Measurements from ENCODE around the gene NUP107.

The NUP107 gene

DNA sequence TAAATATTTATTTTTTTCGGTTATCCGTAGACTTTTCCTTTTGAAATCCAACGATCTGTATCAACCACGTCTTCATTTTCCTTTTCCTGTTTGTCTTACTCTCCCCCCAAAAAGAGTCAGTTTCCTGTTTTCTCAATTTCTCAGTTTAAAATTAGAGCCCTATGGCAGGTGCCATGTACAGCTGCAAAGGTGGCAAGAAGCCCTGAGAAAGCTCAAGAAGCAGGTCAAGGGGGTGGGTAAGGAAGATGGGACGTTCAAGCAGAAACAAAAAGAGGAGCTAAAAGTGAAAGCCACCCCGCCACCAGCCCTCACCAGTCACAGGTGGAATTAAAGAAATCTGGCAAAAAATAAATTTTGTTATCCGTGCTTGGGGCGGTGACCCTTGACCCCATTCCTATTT lies 85.9 kb downstream of the NUP107 start:
- no peak for DNase-seq

DNA sequence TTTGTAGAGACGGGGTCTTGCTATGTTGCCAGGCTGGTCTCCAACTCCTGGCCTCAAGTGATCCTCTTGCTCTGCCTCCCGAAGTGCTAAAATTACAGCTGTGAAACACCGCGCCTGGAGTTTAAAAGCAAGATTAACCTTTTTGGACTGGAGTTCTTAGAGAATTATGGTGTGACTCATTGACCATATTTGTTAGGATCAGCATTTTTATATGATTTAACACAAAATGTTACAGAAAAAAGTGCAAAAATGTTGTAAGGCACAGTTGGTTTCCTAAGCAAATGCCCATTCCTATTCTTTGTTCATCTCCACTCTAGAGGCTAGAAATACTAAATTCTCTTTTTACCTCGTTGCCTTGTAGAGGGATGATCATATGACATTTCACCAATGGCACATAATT lies 86.8 kb downstream of the NUP107 start:
- no peak for DNase-seq

DNA sequence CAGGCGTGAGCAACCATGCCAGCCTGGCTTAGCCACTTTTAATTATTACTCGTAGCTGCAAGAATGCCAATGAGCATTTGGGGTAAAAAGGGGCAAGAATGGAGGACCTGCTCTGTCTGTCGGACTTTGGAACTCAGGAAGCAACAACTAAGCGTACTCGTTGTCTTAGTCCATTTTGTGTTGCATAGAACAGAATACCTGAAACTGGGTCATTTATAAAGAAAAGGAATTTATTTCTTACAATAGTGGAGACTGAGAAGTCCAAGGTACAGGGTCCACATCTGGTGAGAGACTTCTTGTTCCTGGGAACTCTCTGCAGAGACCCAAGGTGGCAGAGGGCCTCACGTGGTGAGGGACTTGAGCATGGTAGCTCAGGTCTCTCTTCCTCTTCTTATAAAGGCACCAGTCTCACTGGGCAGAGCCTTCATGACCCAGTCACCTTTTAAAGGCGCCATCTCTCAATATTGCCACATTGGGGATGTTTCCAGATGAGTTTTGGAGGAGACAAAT lies 88.4 kb downstream of the NUP107 start:
- DNase-seq: no peak

DNA sequence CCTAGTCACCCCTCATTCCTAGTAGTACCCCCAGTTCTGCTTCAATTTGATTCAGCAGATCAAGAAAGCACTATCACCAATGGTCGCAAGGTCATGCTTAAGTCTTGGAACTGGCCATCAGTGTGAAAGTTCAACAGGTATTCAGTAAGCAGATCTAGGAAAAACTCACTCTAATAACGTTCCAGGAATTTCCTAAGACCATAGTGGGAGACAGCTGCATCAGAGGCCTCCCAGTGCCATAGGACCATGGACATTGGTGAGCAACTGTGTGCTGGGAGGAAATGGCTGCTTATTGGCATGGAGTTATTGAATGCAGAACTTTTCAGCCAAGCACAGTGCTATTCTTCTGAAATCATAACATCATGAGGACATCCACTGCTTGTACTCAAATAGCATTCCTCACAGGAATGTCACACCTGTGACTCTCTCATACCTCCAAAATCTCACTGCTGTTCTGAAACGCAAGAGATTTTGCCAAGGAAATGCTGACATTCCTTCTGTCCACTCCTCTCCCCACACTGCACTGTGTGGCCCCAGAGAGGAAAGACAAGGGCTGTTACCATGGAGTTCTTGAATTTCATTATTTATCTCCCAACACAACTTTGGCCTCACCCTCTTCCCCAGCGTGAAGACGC lies 90.3 kb downstream of the NUP107 start:
- no peak for DNase-seq

DNA sequence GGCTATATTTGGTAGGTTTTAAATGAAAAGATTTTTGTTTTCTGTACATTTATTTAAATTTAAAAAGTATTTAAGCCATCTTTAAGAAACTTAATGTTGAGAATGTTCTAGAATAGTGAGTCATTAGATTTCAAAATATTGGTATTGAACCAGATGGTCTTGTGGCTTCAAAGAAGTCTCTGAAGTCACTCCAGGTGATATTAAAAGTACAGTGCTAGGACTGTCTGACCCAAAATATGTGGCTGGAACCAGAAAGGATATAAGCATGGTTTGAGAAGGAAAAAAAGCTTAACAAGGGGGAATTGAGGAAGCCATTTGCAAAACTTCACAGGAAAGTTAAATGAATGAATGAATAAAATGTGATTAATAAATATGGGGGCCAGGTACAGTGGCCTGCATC lies 92.5 kb downstream of the NUP107 start:
- no peak for DNase-seq

DNA sequence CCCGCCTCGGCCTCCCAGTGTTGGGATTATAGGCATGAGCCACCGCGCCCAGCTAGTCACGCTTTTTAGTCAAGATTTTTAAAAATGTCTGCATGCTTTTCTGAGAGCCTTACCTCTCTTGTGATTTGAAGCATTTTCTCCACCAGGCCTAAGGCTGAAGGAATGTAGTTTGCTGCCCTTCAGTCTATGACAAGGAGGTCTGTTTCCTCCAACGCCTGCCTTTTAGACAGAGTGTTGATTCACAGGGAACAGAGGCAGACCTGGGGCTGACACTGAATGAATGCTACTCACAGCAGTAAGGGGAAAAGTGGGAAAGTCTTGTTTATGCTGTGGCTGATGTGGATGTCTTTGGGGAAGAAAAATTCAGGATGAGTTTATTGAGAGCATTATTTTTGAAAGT lies 94.0 kb downstream of the NUP107 start:
- no peak for DNase-seq

DNA sequence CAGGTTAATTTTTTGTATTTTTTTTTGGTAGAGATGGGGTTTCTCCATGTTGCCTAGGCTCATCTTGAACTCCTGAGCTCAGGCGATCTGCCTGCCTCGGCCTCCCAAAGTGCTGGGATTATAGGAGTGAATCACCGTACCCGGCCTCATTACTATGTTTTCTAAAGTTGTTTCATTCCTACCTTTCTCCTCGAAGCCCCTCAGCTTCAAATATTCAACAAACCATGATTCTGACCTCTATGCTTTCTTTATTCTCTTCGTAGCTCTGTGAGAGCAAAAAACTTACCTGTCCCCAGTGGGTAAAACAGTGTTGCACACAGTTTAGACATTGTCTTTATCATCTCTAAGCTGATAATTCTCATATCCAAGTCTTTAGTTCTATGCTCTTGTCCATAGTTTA lies 95.0 kb downstream of the NUP107 start:
- DNase-seq: no peak

DNA sequence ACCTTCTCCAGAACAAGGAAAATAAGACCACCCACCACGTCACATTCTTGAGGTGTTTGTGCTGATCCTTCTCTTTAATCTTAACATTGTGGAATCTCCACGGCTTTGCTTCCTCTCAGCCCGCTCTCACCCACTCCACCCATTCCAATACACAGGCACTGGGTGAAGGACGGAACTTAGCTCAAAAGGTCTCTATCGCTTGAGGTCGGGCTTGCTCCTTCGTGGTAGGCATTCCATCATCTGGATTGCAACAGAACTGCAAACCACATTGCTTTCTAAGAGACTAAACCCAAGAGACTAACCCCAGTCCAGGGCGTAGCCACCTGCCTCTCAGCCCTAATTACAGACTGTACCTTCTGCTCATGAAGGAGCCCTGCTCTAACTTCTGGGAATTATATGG lies 97.2 kb downstream of the NUP107 start:
- no peak for DNase-seq

DNA sequence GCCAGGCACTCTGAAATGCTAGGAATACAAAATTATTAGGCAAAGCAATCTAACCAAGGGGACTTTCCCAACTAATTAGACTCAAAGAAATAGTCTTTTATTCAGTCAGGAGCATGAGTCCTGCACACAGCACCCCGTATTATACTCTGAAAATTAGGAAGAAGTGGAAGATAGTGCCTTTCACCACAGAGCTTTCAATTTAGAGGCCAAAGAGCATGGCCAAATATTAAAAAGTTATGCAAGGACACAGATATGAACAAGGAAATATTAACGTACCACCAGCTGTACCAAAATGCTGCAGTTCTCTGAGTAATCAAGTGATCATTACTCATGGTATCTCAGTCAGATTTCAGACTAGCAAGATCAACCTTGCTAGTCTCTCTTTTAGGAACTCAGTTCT lies 98.6 kb downstream of the NUP107 start:
- no peak for DNase-seq

DNA sequence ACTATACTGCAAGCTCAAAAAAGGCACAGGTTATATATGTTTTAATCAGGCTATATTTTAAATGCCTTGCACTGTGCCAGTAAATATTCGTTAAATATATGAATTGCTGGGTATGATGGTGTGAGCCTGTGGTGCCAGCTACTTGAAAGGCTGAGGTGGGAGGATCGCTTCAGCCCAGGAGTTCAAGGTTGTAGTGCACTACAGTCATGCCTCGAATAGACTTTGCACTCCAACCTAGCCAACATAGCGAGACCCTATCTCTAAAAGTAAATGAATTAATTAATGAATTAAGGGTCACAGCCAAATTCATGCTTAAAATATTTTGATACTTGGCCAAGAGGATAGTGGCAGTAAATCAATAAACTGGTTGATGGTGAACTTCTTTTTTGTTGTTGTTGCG lies 99.0 kb downstream of the NUP107 start:
- no peak for DNase-seq

DNA sequence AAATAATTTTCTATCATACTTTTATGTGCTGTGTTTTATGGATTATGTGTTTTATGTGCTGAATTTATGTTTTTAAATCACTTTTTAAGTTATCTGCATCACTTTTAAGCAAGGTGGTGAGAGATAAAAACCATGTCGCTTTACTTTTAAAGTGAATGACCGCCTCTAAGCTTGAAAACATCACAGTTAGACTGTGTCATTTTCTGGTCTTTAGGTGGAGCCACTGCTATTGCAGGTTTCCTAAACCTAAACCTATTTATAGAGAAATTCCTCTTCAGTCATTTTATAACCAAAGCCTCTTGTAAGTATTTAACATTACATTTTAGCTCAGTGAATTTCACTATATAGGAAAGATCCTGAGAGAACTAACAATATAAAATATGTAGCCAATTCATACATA lies 100.2 kb downstream of the NUP107 start:
- DNase-seq: no peak

DNA sequence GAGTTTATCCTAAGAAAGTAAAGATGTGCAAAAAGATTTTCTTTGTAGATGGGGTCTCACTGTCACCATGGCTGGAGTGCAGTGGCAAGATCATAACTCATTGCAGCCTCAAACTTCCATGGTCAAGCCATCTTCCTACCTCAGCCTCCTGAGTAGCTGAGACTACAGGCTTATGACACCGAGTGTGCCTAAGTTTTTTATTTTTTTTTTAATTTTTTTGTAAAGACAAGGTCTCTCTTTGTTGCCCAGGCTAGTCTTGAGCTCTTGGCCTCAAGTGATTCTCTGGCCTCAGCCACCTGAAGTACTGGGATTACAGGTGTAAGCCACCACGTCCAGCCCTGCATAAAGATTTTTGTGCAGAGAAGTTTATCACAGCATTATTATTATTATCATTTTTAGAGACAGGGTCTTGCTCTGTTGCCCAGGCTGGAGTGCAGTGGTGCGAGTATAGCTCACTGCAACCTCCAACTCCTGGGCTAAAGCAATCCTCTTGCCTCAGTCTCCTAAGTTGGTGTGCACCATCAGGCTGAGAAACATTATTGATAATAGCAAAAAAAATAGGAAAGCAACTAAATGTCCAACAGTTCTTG lies 101.9 kb downstream of the NUP107 start:
- DNase-seq: no peak

DNA sequence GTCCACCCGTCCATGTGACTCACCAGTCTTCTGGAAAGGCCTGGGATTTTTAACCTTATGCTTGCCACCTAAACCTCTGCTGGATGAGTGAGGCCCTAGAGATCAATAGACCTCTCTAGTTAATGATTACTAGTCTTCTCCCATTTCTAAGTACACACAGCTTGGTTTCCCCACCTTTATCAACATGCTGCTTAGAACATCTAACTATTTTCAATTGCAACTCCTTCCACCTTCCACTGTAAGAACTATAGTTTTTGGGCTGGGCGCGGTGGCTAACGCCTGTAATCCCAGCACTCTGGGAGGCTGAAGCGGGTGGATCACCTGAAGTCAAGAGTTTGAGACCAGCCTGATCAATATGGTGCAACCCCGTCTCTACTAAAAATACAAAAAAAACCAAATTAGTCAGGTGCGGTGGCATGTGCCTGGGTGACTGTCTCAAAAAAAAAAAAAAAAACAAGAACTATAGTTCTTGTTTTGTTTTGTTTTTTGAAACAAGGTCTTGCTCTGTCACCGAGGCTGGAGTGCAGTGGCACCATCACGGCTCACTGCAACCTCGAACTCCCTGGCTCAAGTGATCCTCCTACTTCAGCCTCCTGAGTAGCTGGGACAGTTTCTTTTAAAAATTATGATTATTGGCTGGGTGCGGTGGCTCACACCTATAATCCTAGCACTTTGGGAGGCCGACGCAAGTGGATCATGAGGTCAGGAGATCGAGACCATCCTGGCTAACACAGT lies 102.5 kb downstream of the NUP107 start:
- DNase-seq: no peak

DNA sequence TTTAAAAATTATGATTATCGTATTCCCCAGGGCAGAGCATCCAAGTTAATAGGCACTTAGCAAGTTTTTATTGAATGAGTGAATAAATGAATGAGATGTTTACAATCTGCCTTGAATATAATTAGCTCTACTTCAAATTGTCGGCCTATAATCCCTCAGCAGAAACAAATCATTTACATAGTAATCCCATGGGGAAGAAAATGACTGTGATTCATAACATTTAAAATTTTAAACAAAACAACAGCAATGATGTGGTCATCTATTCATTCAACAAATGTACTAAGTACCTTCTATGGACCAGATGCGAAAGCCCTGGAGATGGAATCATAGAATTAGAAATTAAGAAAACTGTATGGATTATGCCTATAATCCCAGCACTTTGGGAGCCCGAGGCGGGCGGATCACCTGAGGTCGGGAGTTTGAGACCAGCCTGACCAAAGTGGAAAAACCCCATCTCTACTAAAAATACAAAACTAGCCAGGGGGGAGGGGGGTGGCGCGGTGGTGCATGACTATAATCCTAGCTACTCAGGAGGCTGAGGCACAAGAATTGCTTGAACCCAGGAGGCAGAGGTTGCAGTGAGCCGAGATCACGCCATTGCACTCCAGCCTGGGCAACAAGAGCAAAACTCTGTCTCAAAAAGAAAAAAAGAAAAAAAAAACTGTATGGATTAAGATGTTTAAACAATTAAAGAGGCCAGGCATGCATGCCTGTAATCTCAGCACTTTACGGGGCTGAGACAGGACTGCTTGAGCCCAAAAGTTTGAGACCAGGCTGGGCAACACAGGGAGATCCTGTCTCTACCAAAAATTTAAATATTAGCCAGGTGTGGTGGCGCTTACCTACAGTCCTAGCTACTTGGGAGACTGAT lies 103.5 kb downstream of the NUP107 start:
- DNase-seq: no peak

DNA sequence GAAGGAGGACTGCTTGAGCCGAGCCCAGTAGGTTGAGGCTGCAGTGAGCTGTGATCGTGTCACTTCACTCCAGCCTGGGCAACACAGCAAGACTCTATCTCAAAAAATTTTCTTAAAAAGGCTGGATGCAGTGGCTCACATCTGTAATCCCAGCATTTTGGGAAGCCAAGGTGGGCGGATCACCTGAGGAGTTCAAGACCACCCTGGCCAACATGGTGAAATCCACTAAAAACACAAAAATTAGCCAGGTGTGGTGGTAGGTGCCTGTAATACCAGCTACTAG lies 104.1 kb downstream of the NUP107 start:
- DNase-seq: no peak

DNA sequence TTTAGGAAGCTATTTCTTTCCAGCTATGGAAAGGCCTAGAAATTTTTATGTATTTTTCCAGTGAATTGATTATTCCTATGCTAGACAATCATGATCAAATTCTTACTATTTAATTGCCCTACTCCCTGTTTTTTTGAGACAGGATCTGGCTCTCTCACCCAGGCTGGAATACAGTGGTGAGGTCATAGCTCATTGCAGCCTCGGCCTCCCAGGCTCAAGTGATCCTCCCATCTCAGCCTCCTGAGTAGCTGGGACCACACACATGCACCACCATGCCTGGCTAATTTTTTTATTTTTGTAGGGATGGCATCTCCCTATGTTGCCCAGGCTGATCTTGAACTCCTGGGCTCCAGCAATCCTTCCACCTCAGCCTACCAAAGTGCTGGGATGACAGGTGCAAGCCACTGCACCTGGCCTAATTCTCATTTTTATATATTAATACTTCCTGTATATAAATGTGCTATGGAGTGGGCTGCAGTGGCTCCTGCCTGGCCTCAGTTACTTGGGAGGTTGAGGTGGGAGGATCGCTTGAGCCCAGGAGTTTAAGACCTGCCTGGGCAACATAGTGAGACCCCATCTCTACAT lies 105.2 kb downstream of the NUP107 start:
- no peak for DNase-seq

DNA sequence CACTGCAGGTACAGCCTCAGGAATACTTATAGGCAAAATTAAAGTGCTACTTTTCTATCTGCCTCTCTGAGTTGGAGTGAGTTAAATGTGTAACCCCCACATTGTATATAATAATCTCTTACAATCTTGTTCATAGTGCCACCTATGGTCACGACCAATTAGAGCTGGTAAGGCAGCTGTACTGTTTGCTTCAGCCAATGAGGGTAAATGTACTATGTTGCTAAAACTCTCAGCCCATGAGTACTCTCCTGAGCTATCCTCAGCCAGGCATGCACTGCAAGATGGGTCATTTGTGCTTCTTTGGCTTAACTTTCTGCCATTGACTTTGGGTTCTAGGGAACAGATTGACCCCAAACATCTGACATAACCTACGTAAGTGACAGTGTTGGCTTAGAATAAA lies 106.2 kb downstream of the NUP107 start:
- DNase-seq: no peak

DNA sequence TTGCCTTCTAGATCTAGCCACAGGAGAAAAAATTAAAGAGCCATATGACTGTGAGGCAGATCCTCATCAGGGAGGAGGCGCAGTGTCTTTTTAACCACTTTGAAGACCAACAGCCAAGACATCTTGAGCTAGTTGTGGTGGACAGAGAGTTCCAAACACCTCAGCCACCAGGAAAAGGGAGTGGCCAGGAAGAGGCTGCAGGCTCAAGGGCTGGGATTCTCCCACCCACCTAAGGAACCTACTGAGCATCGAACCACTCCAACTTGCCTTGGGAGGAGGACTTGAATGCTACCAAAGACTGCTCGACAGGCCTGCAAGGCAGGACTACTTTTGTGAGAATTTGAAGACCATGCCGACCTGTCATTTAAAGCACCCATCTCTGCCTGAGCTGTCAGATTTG lies 106.7 kb downstream of the NUP107 start:
- no peak for DNase-seq

DNA sequence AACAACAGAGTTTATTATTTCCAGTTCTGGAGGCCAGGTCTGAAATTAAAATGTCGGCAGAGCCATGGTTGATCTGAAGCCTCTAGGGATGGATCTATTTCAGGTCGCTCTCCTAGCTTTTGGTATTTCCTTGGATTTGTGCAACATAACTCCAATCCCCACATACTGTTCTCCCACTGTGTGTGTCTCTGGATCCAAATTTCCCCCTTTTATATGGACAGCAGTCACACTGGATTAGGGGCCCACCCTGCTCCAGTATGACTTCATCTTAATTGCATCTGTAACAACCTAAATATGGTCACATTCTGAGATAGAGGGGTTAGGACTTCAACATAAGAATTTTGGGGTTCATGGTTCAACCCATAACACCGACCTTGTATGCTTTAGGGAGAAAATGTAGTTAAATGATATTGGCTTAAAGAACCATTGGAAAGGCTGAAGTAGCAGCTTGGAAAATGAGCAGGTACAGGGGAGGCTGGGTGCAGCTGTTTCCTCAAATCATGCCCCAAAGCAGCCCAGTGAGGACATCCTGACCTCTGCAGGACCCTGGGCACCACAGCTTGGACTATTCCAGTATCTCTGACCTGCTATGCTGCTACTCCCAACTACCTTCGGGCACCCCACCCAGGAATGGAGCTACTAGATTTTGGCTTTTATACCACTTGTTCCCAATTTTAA lies 107.3 kb downstream of the NUP107 start:
- no peak for DNase-seq

DNA sequence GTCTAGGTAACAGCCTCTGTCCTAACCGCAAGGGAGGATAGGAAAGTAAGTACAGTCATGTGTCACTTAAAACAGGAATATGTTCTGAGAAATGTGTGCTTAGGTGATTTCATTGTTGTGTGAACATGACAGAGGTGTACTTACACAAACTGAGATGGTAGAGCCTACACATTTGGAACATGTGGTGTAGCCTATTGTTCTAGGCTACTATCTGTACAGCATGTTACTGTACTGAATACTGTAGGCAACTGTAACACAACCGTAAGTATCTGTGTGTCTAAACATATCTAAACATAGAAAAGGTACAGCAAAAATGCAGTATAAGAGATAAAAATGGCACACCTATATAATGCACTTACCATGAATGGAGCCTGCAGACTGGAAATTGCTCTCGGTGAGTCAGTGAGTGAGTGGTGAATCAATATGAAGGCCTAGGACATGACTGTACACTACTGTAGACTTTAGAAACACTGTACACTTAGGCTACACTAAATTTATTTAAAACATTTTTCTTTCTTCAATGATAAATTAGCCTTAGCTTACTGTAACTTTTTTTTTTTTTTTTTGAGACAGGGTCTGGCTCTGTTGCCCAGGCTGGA lies 108.0 kb downstream of the NUP107 start:
- DNase-seq: no peak

Measured in amygdala (tissue), 56 donors.